K562 (cell line): ENCODE measurements around the gene GNAZ.

Experiments
- CTCF ChIP-seq, 3 experiments: IDR thresholded peaks in 2 of 3; conservative IDR thresholded peaks in 1 of 3; 2 replicates each; pipeline ENCODE4 v1.5.1; 2011 to 2012; ENCODE audit warnings: low read length in 3 of 3, mild to moderate bottlenecking in 3 of 3, control low read depth in 2 of 3, improper control_type of control experiment in 1 of 3, inconsistent platforms in 1 of 3, low read depth in 1 of 3, mixed read lengths in 1 of 3, moderate library complexity in 1 of 3; ENCODE audit not compliant: insufficient read depth in 2 of 3
- HDGF ChIP-seq: fragments of 450-650 bp; IDR thresholded peaks from 2 replicates; pipeline ENCODE4 v1.6.1; 2016
- HMG20A ChIP-seq: fragments of 450-650 bp; formaldehyde crosslinking; conservative IDR thresholded peaks from 2 replicates; pipeline ENCODE4 v1.4.0; 2020; ENCODE audit warnings: mild to moderate bottlenecking, mixed read lengths
- JUN ChIP-seq, 2 experiments: sonication (generic) in 1 of 2; formaldehyde crosslinking in 1 of 2; IDR thresholded peaks; 2 replicates each; pipeline versions ENCODE4 v1.6.1 to v1.8.0; 2012 to 2022; ENCODE audit warnings: borderline replicate concordance in 2 of 2, mild to moderate bottlenecking in 2 of 2, improper control_type of control experiment in 1 of 2, low read depth in 1 of 2, low read length in 1 of 2, missing genetic modification reagents in 1 of 2
- KLF13 ChIP-seq: fragments of 450-650 bp; IDR thresholded peaks from 2 replicates; pipeline ENCODE4 v1.6.1; 2016; ENCODE audit warnings: missing genetic modification characterization, low read depth, mild to moderate bottlenecking, missing compliant biosample characterization, moderate library complexity, borderline replicate concordance
- MAX ChIP-seq: sonication (generic); formaldehyde crosslinking; IDR thresholded peaks from 2 replicates; pipeline ENCODE4 v1.9.0; 2022; ENCODE audit warnings: mild to moderate bottlenecking, missing genetic modification reagents
- PHF8 ChIP-seq: fragments of 200-600 bp; sonication (generic); IDR thresholded peaks from 2 replicates; pipeline ENCODE4 v1.6.1; 2012; ENCODE audit warnings: mixed run types, mild to moderate bottlenecking, inconsistent platforms, low read length, moderate library complexity, borderline replicate concordance
- REST ChIP-seq, 2 experiments: fragments of 450-650 bp; formaldehyde crosslinking in 1 of 2; IDR thresholded peaks; 2 replicates each; pipeline versions ENCODE4 v1.4.0 to v1.6.1; 2014 to 2020; ENCODE audit warnings: mild to moderate bottlenecking in 2 of 2, borderline replicate concordance in 1 of 2, low read depth in 1 of 2
- ZNF197 ChIP-seq: fragments of 200-800 bp; sonication (Bioruptor generic); IDR thresholded peaks from 2 replicates; pipeline ENCODE4 v1.6.1; 2016; ENCODE audit warnings: low read depth, missing genetic modification characterization, missing compliant biosample characterization
- ZNF41 ChIP-seq: fragments of 250-450 bp; sonication (Bioruptor Pico); conservative IDR thresholded peaks from 2 replicates; pipeline ENCODE4 v1.4.0; 2020; ENCODE audit warnings: mild to moderate bottlenecking
- TF ChIP-seq, protein P1 (sequence below): fragments of 250-450 bp; sonication (Bioruptor Pico); IDR thresholded peaks from 2 replicates; pipeline ENCODE4 v1.5.0; 2021; ENCODE audit warnings: mild to moderate bottlenecking, borderline replicate concordance
- TF ChIP-seq, protein P2 (sequence below), 2 experiments: fragments of 450-650 bp in 1 of 2; sonication (generic) in 1 of 2; formaldehyde crosslinking; conservative IDR thresholded peaks; 2 replicates each; pipeline versions ENCODE4 v1.4.0 to v1.8.1; 2020 to 2022; ENCODE audit warnings: mild to moderate bottlenecking in 1 of 2, missing genetic modification reagents in 1 of 2
- TF ChIP-seq, protein P3 (sequence below), 2 experiments: fragments of 450-650 bp; IDR thresholded peaks; 2 replicates each; pipeline ENCODE4 v1.6.1; 2018; ENCODE audit warnings: mild to moderate bottlenecking in 2 of 2, low read depth in 1 of 2; ENCODE audit not compliant: partially characterized antibody in 2 of 2

GRCh38 chr22:23168391-23169042 lies 98.2 kb downstream of the GNAZ start:
- no peak for TF ChIP-seq HMG20A (CRISPR knock-in tag)
- no peak for TF ChIP-seq CTCF (IDR thresholded peaks at IDR 0.05 in 2 of 3, conservative IDR thresholded peaks at IDR 0.05 in 1 of 3; ENCODE audit: insufficient read depth in 2 of 3, low read depth in 1 of 3, low read length in 3 of 3)
- TF ChIP-seq JUN (IDR thresholded peaks at IDR 0.05; ENCODE audit: borderline replicate concordance, low read depth, low read length): no peak
- TF ChIP-seq JUN (CRISPR knock-in tag; IDR thresholded peaks at IDR 0.05; ENCODE audit: borderline replicate concordance): no peak
- TF ChIP-seq, protein P1, sequence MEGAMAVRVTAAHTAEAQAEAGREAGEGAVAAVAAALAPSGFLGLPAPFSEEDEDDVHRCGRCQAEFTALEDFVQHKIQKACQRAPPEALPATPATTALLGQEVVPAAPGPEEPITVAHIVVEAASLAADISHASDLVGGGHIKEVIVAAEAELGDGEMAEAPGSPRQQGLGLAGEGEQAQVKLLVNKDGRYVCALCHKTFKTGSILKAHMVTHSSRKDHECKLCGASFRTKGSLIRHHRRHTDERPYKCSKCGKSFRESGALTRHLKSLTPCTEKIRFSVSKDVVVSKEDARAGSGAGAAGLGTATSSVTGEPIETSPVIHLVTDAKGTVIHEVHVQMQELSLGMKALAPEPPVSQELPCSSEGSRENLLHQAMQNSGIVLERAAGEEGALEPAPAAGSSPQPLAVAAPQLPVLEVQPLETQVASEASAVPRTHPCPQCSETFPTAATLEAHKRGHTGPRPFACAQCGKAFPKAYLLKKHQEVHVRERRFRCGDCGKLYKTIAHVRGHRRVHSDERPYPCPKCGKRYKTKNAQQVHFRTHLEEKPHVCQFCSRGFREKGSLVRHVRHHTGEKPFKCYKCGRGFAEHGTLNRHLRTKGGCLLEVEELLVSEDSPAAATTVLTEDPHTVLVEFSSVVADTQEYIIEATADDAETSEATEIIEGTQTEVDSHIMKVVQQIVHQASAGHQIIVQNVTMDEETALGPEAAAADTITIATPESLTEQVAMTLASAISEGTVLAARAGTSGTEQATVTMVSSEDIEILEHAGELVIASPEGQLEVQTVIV (CRISPR knock-in tag): no peak
- no peak for TF ChIP-seq PHF8
- TF ChIP-seq HDGF: no peak
- TF ChIP-seq MAX: no peak
- TF ChIP-seq, protein P2, sequence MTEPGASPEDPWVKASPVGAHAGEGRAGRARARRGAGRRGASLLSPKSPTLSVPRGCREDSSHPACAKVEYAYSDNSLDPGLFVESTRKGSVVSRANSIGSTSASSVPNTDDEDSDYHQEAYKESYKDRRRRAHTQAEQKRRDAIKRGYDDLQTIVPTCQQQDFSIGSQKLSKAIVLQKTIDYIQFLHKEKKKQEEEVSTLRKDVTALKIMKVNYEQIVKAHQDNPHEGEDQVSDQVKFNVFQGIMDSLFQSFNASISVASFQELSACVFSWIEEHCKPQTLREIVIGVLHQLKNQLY (CRISPR knock-in tag; conservative IDR thresholded peaks at IDR 0.05): no peak; a peak in 1 of 4 replicates
- TF ChIP-seq, protein P3, sequence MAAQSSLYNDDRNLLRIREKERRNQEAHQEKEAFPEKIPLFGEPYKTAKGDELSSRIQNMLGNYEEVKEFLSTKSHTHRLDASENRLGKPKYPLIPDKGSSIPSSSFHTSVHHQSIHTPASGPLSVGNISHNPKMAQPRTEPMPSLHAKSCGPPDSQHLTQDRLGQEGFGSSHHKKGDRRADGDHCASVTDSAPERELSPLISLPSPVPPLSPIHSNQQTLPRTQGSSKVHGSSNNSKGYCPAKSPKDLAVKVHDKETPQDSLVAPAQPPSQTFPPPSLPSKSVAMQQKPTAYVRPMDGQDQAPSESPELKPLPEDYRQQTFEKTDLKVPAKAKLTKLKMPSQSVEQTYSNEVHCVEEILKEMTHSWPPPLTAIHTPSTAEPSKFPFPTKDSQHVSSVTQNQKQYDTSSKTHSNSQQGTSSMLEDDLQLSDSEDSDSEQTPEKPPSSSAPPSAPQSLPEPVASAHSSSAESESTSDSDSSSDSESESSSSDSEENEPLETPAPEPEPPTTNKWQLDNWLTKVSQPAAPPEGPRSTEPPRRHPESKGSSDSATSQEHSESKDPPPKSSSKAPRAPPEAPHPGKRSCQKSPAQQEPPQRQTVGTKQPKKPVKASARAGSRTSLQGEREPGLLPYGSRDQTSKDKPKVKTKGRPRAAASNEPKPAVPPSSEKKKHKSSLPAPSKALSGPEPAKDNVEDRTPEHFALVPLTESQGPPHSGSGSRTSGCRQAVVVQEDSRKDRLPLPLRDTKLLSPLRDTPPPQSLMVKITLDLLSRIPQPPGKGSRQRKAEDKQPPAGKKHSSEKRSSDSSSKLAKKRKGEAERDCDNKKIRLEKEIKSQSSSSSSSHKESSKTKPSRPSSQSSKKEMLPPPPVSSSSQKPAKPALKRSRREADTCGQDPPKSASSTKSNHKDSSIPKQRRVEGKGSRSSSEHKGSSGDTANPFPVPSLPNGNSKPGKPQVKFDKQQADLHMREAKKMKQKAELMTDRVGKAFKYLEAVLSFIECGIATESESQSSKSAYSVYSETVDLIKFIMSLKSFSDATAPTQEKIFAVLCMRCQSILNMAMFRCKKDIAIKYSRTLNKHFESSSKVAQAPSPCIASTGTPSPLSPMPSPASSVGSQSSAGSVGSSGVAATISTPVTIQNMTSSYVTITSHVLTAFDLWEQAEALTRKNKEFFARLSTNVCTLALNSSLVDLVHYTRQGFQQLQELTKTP (IDR thresholded peaks at IDR 0.05; ENCODE audit: low read depth in 1 of 2, partially characterized antibody in 2 of 2): no peak
- TF ChIP-seq KLF13 (tag): no peak
- no peak for TF ChIP-seq ZNF197 (CRISPR knock-in tag)
- TF ChIP-seq ZNF41 (CRISPR knock-in tag): no peak
- TF ChIP-seq REST (IDR thresholded peaks at IDR 0.05; ENCODE audit: borderline replicate concordance): no peak
- TF ChIP-seq REST (CRISPR knock-in tag; IDR thresholded peaks at IDR 0.05; ENCODE audit: low read depth): no peak
